ENCODE data around the gene HDAC4. TPM values are rescaled to one million over a fixed set of nuclear protein-coding genes. Genes with fewer than 3 reads are reported as not detected.

HDAC4 gene
- total and polyA plus RNA-seq, 2 experiments from 2014 or later: 8.1 to 41.8 TPM

- no peaks in the 10 kb centered on the region for H3K27me3 ChIP-seq (ENCODE audit: insufficient read depth)
- H3K4me1 ChIP-seq (ENCODE audit: insufficient read depth): no peaks in the 10 kb centered on the region
- TF ChIP-seq ZNF462 (CRISPR knock-in tag; IDR thresholded peaks at IDR 0.05) (no peak), ZNF331 (CRISPR knock-in tag; IDR thresholded peaks at IDR 0.05; ENCODE audit: low read depth) (no peak), NANOG (IDR thresholded peaks at IDR 0.05; ENCODE audit: borderline replicate concordance) (no peak), REST (IDR thresholded peaks at IDR 0.05; ENCODE audit: unreplicated experiment) (no peak), ETS1 (IDR thresholded peaks at IDR 0.05) (no peak), CTCF (conservative IDR thresholded peaks at IDR 0.05; ENCODE audit: low read depth in 2 of 2) (no peak), EZH2 (IDR thresholded peaks at IDR 0.05; ENCODE audit: low read depth, unreplicated experiment) (no peak), ZNF114 (CRISPR knock-in tag; IDR thresholded peaks at IDR 0.05) (no peak), JUNB (IDR thresholded peaks at IDR 0.05; ENCODE audit: unreplicated experiment) (no peak), CREB1 (CRISPR knock-in tag; IDR thresholded peaks at IDR 0.05; ENCODE audit: low read depth) (no peak), STAT1 (IDR thresholded peaks at IDR 0.05; ENCODE audit: unreplicated experiment) (no peak), EZH2phosphoT487 (IDR thresholded peaks at IDR 0.05; ENCODE audit: unreplicated experiment) (no peak), POLR2AphosphoS5 (IDR thresholded peaks at IDR 0.05; ENCODE audit: low read depth) (no peak)
- H2AFZ ChIP-seq: no peak overlapping the region
- H3K79me2 ChIP-seq (replicated peaks; ENCODE audit: insufficient read depth): no peaks in the 10 kb centered on the region
- Mint-ChIP-seq H3K36me3 (ENCODE audit: low read depth) (no peaks in the 10 kb centered on the region), H3K4me1 (peaks cover 5% of the 10 kb centered on the region; the same call in 2 of the 3 replicates), H3K27me3 (ENCODE audit: insufficient read depth, low read depth, poor library complexity) (no peaks in the 10 kb centered on the region), H3K4me3 (no peak overlapping the region), H3K27ac (no peak overlapping the region), H3K9me3 (no peaks in the 10 kb centered on the region)
- no peak overlapping the region for H3K4me2 ChIP-seq
- no peaks in the 10 kb centered on the region for H3K36me3 ChIP-seq (ENCODE audit: insufficient read depth)
- no peak overlapping the region for H3K4me3 ChIP-seq
- DNase-seq (ENCODE audit: low spot score) (no peak), ATAC-seq (no peak)
- H4K20me1 ChIP-seq (replicated peaks; ENCODE audit: insufficient read depth): no peaks in the 10 kb centered on the region
- H3K9me2 ChIP-seq (ENCODE audit: insufficient read depth): no peaks in the 10 kb centered on the region
- no peaks in the 10 kb centered on the region for H3F3A ChIP-seq (replicated peaks; ENCODE audit: low read depth)
- no peak overlapping the region for H3K27ac ChIP-seq (ENCODE audit: low read depth)
Measured at GRCh38 chr2:239025096-239025801, 375.6 kb downstream of the HDAC4 start.

All from GM23338 (cell line).